CD4-positive, alpha-beta T cell treated with Interleukin-4 for 4 hours (primary cell): ENCODE measurements around the gene DDR2.
A peak's percentile ranks its signal among the peaks of the same experiment; 100 is the strongest.
"Not testable (repeated sequence)": the region's sequence is repeated elsewhere in the genome, so short reads cannot be mapped to it uniquely, and the experiment has no call there.

ENCODE experiments used
- DNase-seq: peaks from one replicate; pipeline ENCODE4 v3.0.0-alpha.2; 2020

Gene DDR2

DNA sequence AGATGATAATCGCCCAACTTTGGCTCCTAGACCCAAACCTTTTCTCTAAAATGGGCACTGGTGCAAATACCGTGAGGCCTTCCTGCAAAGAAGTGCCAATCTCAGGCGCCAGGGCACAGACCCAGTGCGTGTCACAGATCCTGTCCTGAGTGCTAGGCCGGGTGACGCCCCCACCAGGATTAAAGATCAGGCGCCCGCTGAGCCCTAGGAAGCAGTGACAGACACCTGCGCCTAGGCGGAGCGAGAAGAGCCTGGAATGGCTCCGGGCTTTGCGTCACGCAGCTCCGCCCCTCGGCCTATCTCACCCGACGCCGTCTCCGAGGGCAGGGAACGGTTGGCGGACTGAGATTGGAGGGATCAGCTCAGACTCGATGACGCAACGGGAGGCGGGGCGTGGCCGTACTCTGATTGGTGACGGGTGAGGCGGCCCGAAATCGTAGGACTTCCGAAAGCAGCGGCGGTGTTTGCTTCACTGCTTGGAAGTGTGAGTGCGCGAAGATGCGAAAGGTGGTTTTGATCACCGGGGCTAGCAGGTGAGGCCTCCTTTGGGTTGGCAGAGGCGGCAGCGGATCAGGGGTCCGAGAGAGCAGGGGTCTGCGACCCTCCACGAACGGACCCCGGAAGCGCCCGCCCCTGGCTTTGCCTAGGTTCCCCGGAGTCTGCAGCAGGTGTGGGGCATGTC is 158.2 kb downstream of the DDR2 start, which contains the start of gene HSD17B7:
Gene HSD17B7 (plus strand): TSS at position 400 of the 682 bp plus-strand sequence. CDS start 99 bp downstream, at position 499.
- peak; percentile 73 for DNase-seq

DNA sequence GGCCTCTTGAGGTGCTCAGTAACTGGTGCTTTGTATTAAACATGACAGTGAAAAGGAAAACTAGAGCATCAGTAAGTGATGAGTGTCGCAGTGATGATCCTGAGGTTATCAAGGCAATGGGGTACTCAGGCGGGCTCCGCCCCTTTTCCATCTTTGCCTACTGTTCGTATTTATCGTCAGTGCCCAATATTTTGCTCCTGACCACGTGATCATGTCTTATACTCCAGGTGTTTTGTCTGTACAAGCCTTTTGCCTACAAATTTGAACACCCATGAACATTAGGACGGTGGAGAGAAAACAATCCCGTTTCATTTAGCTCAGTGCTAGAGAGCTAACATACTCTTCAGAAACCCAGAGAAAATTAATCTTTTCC is 158.7 kb downstream of the DDR2 start:
- not testable (repeated sequence) for DNase-seq

DNA sequence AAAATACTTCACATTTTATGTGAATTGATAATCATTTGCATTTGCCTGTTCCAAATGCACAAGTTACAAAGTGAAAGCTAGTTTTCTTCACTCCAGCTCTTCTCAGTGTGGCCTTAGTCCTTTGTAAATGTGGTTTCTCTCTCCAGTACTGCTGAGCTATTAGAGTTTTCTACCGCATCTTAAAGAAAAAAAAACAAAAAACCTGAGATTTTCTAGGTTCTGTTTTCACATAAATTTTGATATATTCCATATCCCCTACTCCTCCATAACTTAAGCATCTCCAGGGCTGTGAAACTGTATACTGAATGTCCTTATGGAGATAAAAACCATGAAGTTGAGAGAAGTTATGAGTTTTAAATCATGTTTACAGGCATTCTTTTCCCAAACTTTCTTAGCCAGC is 162.0 kb downstream of the DDR2 start:
- DNase-seq = not testable (repeated sequence)

DNA sequence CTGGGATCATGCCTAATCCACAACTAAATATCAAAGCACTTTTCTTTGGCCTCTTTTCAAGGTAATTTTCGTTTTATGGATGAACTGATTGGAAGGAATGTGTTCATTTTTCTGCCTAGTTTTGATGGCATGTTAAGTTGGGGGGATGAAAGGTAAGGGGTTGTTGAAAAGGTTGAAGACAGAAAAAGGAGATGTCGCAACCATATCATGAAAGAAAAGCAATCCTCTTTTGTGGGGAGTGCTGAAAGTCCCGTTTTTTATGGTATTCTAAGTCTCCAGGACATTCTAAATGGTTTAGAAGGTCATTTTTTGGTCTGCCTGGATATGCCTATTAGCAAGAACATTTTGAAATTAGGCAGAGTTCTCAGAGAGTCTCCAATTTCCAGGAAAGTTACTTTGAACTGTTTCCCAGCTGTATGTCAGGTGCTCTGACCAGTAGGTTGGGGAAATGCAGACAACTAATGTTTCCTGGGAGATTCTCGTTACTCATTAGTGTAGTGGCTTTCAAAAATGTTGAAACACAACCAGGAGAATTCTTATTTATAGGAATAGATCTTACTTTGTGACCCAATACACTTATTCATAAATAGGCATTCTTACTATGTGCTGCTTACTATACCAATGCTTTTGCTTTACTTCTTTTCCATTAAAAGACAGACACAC is 164.5 kb downstream of the DDR2 start:
- DNase-seq = not testable (repeated sequence)

DNA sequence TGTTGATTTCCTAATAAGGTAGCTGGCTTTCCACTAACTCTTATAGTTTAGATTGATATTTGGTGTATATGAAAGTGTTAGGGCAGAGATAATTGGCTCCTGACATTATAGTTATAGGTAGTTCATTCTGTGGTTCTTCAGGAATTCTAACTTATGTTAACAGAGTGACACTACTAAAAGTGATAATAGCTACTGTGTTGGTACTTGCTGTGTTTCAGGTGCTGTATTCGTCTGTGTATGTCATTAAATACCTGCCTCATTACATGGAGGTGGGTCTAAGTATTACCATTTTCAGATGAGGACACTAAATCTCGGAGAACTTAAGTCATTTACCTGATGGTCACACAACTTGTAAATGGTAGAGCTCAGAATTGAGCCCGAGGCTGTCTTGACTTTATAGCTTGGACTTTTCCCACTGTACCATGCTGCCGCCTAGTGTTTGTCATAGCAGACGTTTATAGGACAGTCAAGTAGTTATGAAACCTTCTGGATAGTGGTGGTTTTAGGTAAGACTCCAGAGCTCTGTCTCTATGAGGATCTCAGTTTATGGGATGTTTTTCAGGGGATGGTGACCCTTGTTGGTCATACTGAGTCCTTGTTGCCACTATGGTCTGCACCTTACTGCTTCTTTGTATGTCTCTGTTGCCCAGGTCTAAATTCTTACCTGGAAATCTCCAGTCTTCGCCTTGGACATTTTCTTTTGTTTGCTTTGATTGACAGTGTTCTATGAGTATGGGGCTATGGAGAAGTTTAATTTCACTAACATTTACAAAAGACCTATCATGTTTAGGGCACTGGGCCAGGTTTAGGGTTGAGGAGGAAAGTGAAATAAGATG is 167.9 kb downstream of the DDR2 start:
- not testable (repeated sequence) for DNase-seq

DNA sequence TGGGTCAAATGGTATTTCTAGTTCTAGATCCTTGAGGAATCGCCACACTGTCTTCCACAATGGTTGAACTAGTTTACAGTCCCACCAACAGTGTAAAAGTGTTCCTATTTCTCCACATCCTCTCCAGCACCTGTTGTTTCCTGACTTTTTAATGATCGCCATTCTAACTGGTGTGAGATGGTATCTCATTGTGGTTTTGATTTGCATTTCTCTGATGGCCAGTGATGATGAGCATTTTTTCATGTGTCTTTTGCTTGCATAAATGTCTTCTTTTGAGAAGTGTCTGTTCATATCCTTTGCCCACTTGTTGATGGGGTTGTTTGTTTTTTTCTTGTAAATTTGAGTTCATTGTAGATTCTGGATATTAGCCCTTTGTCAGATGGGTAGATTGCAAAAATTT is 175.2 kb downstream of the DDR2 start:
- not testable (repeated sequence) for DNase-seq

DNA sequence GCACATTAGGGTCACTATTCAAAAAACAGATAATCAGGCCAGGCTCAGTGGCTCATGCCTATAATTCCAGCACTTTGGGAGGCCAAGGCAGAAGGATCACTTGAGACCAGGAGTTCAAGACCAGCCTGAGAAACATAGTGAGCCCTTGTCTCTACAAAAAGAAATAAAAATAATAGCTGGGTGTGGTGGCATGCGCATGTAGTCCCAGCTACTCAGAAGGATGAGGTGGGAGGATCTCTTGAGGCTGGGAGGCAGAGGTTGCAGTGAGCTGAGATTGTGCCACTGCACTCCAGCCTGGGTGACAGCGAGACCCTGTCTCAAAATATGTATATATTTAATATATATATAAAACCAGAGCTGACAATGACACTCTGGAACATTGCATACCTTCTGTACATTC is 180.1 kb downstream of the DDR2 start:
- not testable (repeated sequence) for DNase-seq

DNA sequence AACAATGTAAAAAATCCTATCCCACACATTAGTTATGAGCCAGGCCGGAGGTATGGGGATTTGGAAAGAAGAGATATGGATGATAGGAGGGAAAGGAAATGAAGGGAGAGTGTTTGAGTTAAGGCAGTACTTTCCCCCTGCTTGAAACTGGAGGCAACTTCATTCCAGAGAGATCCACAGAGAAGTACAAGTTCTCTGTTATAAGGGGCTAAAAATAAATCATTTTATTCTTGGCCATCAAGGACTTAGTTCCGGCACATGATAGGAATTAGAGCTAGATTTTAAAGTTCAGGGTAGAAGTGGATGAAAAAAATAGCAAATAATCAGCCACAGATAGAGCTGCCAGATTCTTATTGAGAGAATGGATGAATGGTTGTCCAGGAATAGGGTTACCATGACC is 185.9 kb downstream of the DDR2 start:
- not testable (repeated sequence) for DNase-seq

DNA sequence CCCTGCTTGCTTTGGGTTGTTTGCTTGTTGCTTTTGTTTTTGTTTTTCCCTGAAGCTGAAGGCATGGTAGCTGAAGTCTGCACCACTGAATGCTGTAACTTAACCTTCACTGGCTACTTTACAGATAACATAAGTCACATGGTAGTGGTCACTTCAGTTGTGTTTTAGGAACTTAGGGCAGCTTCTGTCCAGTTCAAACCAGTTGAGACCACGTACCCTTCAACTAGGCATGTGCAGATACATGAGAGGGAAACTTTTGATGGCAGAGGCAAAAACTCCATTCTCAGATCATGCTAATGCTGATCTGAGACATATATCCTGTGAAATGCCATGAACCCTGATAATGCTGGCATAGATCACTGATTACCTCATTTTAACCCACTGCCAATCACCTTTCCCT is 186.4 kb downstream of the DDR2 start:
- not testable (repeated sequence) for DNase-seq

DNA sequence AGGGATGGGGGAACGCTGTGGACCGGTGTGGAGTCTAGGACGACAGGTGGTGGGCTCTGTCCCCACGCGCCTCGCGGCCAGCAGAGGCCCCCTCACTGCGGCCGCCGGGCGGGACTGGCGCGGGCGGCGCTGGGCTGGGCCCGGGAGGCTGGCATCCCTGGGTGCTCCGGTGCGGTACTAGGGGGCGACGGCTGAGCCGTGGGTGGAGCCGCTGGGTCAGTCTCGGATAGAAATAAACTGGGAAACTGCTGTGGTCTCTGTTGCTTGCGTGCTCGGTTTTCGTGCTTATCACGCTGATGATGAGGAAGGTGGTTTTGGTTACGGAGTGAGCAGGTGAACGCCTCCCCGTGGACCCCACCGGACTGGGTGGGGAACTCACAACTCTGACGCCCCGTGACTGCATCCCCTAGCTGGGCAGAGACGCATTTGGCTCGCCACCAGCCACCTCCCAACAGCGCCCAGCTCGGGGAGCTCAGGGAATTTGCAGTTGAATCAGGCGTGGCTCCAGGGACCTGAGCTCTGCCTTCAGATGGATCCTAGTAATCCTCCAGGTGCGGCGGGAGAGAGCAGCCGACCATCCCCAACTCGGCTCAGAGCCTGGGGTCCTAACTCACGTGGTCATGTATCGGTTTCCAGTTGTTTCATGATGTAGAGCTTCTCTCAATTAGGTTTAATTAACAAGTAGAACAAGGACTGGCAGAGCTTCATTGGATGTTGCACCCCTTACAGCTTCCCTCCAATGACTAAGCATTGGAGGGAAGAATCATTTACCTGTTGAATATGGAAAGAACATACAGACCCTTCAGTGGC is 190.3 kb downstream of the DDR2 start:
- no peak for DNase-seq

DNA sequence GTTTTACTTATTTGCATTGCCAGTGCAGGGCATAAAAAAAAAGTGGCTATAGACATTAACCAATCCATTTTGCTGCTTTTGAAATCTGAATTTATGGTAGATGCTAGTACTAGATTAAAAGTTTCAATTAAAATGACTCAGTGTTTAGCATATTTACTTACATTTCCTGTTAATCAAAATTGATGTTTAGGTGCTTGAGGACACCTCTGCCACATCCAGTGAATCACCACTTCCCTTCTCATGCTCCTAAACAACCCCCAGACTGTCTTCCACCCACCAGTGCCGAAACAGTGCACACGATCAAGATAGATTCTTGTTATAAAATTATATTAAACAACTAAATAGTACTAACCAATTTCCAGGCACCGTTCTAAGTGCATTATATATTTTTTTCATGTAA is 191.0 kb downstream of the DDR2 start:
- peak; percentile 23 for DNase-seq

DNA sequence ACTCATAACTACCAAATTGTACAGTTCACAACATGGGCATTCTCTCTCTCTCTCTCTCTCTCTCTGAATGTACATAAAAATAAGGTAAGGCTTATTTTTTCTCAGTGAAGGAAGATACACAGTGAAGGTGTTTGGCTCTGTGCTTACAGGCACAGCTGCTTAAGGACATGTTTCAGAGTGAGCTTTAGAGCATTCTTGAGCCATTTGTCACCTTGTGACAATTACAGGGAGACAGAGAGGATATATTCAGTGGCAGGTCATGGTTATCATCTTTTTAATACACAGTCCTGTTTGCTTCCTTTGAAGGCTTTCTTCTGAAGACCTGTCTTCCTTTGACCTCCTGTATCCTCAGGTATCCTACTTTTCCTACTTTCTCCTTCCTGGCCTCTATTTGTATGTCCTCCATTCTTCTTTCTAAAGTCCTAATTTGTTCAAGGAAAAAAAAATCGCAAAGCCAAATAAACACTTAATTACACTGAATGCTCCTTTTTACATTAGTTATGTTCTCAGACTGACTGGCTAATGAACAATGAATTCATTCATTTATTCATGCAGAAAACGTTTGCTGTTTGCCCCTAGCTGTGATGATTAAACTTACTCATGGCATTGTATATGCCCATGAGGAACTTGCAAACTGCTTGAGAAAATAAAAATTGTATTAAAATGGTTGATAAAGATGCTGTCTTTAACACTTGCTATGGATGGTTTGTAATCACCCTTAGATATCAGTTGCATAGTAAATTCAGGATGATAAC is 191.7 kb downstream of the DDR2 start:
- DNase-seq = no peak

DNA sequence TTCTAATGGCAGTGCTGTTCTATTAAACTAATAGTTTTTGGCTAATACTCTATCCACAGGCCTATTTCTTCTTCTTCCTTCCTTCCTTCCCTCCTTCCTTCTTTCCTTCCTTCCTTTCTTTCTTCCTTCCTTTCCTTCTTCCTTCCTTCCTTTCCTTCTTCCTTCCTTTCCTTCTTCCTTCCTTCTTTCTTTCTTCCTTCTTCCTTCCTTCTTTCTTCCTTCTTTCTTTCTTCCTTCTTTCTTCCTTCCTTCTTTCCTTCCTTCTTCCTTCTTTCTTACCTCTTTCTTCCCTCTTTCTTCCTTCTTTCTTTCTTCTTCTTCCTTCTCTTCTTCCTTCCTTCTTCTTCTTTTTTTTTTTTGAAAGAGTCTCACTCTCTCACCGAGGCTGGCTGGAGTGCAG is 197.0 kb downstream of the DDR2 start:
- DNase-seq = no peak

DNA sequence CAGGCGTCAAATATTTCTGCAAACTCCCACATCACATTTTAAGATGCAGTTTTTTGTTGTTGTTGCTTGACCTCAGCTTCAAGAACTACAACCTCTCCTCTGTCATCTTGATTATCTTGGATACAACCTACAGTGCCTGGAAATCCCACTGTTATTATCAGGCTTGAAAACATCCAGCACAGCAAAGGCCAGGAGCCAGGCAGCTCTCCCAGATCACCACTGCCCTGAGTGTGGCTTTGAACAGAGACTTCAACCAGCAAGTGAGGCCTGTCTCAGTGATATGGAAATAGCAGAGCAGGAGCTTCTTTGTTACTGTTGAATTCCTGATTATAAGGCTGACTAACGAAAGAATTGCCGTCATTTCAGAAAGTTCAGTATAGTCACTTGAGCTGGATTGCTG is 200.2 kb downstream of the DDR2 start:
- DNase-seq = no peak

DNA sequence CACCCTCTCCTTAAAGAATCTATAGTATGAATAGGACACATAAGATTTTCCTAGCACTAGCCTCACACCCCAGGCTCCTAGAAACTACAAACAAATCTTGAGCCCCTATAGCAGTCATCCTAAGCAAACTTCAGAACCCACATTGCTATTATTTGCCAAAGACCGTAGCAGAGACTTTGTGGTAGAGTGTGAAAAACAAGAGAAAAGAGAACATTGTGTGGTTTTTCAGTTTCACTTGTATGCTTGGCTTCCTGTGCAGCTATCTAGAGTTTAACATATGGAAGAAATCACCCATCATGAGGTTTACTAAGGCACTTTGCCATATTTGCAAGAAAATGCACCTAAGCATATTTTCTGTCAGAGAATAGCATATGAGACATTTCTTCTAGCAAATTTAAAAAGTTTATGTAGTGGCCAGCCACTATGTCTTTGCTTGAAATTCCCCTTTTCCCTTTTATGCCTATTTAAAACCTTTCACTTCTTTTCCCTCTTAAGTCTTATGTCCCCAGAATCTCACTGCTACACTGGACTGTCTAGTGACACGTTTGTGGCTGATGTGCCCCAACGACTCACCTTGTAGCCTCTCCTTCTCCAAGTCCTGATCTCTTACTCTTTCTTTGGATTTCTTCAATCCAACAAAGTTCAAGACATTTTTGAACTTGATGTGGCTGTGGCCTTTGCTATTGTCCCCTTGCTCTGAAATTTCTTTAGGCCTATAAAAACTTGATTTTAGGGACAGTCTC is 203.1 kb downstream of the DDR2 start:
- DNase-seq = no peak
